A204.1 (cell line): ENCODE data around the gene TOMM7.
"Not testable (repeated sequence)": the region's sequence is repeated elsewhere in the genome, so short reads cannot be mapped to it uniquely, and the experiment has no call there.

Experiments
- FAIRE-seq: peaks from 2 replicates; lab custom pipeline; 2012; peaks lifted over from hg19 to GRCh38; lab: Jason Lieb, UNC

Gene TOMM7

DNA sequence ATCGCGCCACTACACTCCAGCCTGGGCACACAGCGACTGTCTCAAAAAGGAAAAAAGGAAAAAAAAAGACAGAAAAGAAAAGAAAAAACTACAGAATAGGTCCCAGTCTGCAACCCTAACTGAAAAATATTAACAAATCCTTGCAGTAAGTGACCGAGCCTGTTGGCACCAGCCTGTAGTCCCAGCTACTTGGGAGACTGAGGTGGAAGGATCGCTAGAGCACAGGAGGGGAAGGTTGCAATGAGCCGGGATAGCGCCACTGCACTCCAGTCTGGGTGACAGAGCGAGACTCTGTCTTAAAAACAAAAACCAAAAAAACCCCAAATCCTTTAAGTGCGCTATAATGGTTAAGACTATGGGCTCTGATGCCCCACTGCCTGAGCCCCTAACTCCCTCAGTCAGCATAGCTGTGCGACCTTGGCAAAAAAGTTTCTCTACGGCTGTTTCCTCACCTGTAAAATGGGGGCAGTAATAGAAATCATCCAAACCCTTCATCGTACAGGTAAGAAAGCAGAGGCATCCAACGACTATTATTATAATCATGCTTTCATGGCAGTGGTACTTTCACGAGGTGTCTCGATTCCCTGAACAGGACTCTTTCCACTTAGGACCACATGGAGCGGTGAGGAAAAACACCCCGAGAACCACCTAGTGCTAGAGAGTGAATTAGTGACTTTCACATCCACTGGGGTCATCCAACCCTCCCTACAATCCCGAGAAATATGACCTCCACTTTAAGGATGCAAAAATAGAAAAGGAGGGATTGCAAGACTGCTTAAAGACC is 755 bp downstream of the TOMM7 start:
- FAIRE-seq = no peak

DNA sequence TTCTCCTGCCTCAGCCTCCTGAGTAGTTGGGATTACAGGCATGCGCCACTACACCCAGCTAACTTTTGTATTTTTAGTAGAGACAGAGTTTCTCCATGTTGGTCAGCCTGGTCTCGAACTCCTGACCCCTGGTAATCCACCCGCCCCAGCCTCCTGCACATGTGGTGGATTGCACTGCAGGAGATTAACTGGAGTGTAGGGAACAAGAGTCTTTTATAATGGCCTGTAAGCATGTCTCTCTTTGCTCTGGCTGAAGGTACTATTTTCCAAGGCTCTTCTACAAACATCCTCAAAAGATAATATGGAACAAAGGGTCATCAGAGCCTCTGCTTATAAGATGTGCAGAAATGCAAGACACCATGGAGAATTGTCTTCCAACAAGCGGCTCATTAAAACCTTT is 3.2 kb downstream of the TOMM7 start:
- no peak for FAIRE-seq

DNA sequence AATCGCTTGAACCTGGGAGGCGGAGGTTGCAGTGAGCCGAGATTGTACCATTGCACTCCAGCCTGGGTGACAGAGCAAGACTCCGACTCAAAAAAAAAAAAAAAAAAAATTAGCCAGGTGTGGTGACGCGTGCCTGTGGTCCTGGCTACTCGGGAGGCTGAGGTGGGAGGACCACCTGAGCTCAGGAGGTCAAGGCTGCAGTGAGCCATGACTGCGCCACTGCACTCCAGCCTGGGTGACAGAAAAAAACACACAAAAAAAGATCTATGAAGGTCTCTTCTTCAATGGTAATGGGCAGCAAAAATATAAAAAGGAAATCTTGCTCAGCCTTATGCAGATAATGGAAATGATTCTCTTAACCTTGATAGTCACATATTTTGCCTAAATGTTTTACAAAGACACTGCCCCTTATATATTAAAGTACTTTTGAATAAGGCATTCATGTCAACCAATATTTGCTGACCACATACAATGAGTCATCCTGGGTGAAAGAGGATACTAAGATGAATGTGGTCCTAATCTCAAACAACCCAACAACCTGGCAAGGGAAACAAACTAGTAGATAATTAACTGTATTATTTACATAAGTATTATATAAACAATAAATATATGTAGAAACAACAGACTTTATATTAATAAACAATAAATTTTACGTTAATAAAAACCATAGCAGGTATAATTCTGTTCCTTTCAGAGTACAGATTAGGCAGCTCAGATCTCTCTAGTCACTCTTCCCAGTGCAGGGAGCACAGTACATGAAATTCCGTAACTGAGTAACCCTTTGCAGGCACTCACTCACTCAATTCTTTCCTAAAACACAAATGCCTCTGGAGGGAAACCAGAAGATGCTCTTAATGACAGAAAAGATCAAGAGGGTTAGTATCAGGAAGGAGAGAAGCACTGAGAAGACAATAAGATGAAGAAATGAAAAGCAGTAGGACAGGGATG is 8.1 kb downstream of the TOMM7 start:
- FAIRE-seq = no peak

DNA sequence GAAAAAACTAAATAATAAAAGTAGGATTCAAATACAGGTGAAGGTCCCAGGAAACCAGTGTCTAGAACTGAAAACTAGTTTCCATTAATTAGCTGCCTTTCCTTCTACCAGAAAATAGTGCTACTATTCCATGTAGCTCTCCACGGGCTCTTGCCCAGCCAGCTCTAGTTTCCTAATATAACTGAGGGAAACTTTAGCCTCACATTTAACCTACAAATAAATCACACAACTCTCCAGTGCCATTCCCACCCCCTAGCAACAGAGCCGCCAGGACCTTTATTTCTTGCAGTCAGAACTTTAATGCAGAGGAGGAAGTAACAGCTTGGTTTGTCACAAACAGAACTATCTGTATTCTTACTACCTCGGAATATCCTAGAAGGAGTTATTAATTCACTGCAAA is 10.3 kb downstream of the TOMM7 start:
- FAIRE-seq = no peak

DNA sequence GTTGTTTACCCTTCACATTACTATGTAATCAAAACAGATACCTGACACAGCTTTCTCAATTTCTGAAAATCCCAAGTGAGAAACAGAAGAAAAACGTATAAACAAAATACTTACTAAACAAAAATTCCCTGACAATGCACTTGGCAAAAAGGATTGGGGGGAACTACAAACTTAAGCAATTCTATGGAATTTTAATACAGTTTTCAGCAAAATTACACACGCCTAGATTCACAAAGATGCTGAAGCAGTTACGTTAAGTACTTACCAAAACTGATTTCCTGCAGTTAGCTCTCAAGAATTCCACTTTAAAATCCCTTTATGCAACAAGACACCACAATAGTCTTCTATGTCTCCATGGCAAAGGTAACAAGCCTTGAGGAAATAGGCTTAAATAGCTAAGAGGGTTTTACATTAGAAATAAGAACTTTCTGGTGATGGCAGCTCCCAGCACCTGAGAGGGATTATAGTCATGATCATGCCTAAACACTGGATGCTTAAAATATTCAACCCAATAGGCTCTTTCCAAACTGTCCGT is 10.8 kb downstream of the TOMM7 start:
- no peak for FAIRE-seq

DNA sequence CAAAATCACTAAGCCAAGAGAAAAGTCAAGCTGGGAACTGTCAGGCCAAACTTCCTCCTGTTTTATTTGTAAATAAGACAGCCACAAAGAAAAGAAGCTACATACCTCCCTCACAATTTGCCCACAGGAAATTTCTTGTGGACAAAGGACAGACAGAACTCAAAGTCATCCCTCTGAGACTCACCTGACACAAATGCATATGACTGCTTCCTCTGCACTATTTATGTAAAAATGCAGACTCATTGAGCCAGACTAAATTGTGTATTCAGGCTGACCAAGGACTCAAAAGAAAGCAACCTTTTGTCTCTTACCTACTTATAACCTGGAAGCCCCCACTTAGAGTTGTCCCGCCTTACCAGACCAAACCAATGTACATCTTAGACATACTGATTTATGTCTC is 11.8 kb downstream of the TOMM7 start:
- no peak for FAIRE-seq

DNA sequence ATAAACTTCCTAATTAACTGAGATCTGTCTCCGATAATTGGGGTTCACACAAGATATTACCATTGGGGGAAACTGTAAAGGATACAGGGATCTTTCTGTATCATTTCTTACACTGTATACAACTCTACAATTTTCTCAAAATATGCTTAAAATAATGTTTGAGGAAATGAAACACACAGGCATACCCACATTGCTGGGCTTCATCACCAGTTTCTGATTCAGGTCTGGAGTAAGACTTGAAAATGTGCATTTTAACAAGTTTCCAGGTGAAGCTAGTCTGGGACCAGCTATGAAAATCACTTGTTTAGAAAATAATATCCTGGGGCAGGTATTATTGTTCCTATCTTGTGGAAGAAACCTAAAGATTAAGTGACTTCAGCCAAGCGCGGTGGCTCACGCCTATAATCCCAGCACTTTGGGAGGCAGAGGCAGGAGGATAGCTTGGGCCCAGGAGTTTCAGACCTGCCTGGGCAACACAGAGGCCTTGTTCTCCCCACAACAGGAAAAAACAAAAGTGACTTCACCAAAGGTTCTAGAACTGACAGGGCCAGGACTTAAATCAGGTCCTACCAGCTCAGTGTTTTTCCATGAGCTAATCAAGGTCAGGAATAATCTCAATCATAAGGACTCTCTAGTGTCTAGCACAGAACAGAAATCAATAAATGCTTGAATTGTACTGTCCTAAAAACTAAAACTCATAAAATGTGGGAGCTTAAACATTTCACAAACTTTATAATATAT is 12.6 kb downstream of the TOMM7 start:
- FAIRE-seq = no peak

DNA sequence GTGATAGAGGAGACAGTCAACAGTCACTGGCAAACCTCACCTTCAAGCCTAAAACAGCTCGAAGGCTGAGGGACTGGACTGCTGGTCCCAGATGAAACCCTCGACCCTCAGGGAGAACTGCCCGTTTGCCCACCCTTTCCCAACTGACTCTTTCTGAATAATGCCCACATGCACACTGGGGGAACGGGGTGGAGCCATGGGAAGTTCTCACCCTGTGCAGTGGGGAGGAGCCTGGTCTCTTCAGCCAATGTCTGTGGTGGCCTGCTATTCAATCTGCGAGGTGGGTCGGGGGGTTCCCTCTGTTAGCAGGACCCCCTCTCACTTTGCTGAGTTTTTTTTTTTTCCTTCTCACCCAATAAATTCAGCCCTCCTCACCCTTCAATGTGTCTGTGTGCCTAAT is 14.5 kb downstream of the TOMM7 start:
- FAIRE-seq = no peak

DNA sequence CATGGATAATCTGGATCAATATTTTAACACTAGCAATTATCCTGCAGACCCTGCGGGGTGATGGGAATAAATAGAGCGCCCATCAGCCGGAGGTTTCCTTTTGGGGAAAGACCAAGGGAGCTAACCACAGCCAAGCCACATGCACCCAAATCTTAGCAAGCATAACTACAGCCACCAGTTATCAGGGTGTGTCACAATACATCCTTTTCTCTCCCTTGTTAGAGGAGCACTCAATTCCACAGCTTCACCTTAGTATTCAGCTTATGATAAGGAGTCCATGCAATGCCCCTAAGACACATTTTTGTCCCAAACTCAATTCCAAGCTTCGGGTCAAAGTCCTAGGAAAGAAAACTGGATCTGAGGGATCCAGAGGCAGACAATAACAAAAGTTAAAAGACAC is 15.9 kb downstream of the TOMM7 start:
- no peak for FAIRE-seq

DNA sequence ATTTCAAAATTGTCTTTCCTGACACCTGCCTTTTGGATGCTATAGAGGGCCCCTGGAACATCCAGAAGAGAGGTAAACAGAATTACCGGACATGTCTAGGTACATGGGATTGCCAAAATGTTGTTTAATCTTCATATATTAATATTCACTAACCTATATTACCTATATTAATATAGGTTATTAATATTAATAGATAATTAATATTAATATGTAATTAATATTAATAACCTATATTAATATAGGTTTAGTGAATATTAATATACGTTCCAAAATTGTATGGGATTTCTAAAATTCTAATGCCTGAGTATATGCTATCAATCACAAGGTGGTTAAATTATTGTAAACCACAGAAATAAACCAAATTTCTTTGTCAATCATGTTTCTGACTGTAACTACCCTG is 17.4 kb downstream of the TOMM7 start:
- no peak for FAIRE-seq

DNA sequence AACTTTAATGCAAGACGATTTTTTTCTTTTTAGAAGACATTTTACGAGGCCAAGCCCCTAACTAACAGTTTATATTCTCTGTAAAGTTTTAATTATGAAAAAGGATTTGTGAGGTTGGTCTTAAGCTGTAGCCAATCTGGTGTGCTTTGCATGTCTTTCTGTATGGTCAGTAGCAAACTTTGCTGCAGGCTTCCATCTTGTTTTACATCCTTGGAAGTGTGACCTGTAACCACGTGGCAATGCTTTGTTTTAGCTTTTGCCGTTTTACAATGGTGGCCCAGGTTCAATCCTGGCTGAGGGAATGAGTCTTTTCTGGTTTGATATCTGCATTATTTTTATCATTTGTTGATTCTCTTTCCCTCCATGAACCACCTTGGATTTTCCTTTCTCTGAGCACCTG is 19.8 kb downstream of the TOMM7 start:
- not testable (repeated sequence) for FAIRE-seq

DNA sequence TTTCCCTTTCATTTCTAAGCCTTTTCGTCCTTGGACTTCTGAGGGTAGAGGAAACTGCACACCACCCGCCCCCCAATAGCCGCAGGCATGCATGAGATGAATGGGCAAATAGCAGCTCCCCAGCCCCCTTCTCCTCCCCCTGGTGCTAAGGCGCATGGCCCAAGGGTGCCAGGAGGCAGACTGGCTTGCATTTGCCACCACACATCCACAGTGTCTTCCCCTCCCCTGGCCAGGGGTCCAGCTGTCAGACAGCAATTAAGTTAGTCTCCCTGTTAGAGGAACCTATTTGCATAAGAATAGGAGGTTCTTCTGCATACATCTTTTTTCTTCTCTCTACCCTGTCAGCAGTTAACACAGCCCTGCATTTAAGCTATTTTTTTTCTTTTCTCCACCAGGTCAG is 20.2 kb downstream of the TOMM7 start:
- no peak for FAIRE-seq

DNA sequence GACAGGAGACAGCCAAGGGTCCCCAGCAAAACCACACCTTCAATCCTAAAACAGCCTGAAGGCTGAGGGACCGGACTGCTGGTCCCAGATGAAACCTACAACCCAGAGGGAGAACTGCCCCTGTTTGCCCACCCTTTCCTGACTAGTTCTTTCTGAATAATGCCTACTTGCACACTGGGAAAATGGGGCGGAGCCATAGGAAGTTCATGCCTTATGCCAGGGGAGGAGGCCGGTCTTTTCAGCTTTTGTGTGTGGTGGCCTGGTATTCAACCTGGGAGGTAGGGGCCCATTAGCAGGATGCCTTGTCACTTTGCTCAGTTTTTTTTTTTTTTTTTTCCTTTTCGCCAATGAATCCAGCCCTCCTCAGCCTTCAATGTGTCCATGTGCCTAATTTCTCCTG is 20.7 kb downstream of the TOMM7 start:
- no peak for FAIRE-seq

DNA sequence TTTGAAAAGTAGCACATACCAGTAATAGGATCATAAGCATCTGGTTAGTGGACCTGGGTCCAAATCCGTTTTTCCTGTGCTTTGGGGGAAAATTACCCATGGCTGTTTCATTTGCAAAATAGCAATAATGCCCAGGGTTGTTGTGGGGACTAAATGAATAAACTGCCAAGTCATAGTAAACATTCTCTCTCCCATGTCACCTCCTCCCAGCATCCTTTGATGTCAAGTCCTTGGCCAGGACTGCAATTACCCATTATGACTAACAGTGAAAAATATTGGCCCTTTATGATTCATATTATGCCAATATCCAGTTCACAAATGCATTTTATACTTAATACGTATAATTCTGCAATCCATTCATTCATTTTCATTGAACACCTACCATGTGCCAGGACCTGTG is 23.0 kb downstream of the TOMM7 start:
- no peak for FAIRE-seq

DNA sequence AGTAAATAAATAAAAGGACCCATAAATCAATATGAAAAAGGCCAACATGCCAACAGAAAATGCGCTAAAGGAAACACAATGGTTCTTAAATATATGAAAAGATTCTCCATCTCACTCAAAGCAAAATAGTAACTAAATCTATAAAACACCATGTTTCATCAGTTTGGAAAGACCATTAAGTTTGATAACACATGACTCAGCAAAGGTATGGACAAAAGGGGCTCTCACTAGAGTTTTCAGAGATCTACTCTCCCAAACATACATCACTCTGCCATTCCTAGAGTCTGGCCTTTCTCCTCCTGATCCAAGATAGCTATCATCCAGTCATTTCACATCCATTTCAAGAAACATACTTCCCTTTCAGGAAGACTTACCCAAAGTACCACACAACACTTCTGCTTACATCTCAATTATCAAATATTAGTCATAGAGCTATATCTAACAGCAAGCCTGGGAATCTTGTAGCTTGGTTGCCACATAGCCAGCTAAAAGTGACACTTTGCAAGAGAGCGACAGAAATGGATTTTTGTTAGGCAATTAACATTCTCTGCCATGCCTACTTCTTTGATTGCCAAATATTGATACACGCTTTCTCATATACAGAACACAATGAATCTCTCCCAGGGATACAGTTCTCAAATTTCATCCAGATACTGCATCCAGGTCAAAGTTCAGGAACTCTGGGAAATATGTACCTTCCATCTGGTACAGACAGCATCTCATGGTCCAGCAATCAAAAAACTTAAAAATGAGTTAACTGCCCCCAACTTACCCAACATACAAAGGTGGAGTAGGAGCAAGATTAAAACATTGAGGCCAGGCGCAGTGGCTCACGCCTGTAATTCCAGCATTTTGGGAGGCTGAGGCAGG is 28.8 kb downstream of the TOMM7 start:
- FAIRE-seq = no peak

DNA sequence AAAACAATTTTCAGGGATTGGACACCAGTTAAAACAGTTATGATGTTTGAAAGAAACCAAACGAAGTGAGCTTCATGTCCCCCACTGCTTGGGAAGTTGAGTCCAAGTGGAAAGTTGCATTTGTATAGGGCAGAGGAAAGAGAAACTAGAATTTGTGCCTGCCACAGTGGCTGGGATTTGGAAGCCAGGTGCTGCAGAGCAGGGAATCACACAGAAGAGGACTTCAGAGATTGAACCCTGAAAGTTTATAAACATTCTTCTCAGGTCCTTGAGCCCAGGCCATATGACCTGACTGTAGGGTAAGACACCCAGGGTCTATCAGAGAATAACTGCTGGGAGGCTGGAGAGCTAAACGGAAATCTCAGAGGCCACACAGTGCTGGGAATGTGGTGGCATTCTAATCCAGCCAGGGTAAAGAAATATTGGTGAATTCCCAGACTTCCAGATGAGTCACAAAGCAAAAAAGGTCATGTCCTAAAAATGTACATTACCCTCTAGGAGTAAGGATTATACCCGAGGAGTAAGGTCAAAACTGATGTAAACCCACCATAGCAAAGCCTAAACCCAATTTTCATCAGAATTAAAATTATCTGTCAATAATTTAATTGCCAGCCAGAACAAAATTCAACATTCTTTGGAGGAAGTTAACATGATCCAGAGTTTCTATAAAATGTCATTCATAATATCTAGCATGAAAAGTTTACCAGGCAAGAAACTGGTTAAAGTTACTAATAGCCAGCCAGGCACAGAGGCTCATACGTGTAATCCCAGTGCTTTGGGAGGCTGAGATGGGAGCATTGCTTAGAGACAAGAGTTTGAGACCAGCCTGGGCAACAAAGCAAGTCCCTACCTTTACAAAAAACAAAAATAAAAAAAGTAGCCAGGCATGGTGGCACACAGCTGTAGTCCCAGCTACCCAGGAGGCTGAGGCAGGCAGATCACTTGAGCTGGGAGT is 31.2 kb downstream of the TOMM7 start:
- FAIRE-seq = no peak

DNA sequence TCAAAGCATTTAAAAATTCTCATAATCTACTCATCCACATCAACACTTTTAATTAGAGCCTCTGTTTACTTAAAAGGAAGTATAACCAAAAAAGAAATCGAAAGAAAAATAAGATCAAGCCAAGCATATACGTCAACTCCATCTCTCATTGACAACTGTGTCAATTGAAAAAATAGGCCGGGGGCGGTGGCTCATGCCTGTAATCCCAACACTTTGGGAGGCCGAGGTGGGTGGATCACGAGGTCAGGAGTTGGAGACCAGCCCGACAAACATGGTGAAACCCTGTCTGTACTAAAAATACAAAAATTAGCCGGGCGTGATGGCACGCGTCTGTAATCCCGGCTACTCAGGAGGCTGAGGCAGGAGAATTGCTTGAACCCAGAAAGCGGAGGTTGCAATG is 32.0 kb downstream of the TOMM7 start:
- FAIRE-seq = not testable (repeated sequence)

DNA sequence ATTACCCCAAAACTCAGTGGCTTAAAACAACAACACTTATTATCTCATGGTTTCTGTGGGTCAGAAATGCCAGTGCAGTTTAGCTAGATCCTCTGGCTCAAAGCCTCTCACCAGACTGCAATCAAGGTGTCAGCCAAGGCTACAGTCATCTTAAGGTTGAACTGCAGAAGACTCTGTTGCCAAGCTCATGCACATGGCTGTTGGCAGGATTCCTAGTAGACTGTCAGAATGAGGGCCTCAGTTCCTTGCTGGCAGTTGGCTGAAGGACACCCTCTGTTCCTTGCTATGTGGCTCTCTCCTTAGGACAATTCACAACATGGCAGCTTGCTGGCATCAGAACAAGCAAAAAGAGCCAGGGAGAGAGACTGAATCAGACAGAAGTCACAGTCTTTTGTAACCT is 34.7 kb downstream of the TOMM7 start:
- no peak for FAIRE-seq

DNA sequence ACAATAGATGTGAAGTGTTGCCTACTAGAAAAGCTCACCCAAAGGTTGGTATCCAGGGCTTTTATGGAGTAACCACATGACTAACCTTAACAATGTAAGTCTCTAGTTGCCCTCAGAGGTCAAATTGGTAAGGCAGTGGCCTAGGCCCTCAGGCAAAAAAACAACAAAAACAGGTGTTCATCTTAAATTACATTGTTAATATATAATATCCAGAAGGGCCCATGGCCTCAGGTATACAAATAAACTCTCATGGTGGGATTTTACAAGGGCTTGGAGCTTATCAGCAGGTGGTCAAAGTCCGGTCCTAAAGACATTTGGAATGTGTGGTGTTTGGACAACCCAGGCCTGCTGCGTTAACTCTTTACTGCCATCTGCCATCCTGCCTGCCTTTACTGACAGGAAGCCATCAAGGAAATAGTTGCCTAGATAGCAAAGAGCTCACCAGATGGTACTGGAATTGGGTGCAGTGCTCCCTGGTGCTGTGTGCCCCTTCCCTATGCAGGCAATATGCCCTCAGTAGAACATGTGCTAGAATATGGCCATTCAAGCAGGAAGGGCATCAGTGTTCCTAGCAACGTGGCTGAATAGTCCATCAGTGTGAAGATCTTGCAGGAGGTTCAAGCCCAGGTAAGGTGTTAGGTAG is 36.2 kb downstream of the TOMM7 start:
- no peak for FAIRE-seq

DNA sequence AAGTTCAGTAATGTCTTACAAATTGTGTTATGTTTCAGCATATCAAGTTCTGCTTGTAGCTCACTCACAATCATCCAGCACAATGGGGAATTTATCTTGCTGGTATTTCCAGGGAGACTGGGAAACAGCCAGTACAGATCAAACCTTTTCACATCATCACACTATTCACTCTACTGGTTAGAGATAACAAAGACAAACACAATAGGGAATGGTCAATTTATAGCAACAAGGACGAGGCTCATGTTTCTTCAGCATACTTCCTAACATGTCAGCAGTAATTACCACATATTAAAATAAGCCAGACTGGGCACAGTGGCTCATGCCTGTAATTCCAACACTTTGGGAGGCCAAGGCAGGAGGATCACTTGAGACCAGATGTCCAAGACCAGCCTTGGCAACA is 38.3 kb downstream of the TOMM7 start:
- no peak for FAIRE-seq
